H1 (cell line): Measurements from ENCODE around the gene MTPN. TPM values are rescaled to one million over a fixed set of nuclear protein-coding genes. Genes with fewer than 3 reads are reported as not detected.

Source experiments
- CTCF ChIA-PET: fragments of 300-600 bp; sonication (Branson Sonifier 250); formaldehyde crosslinking; loops from one replicate; lab custom pipeline; 2021; ENCODE audit not compliant: partially characterized antibody; lab: Charles Lee
- POLR2A ChIA-PET: fragments of 300-600 bp; sonication (Branson Sonifier 250); formaldehyde crosslinking; loops from one replicate; lab custom pipeline; 2021; ENCODE audit warnings: inconsistent platforms; ENCODE audit not compliant: partially characterized antibody; lab: Charles Lee
- DNase-seq, 2 experiments: peaks; one replicate each; pipeline versions ENCODE4 v3.0.0 to v3.0.0-alpha.2; 2010 to 2022; ENCODE audit warnings: low spot score in 2 of 2, low read depth in 1 of 2, mixed read lengths in 1 of 2
- FAIRE-seq: peaks from 2 replicates; lab custom pipeline; 2011; peaks lifted over from hg19 to GRCh38; lab: Jason Lieb, UNC
- H2AFZ ChIP-seq: 2 replicates; pipeline ENCODE4 v1.8.1; 2012; ENCODE audit warnings: low read length, inconsistent platforms
- H2AK5ac ChIP-seq: 2 replicates; pipeline ENCODE4 v1.6.1; 2013; ENCODE audit warnings: low read depth, low read length
- H2BK120ac ChIP-seq: replicated peaks from 2 replicates; pipeline ENCODE3; 2013; ENCODE audit warnings: low read depth, low read length, inconsistent platforms
- H2BK12ac ChIP-seq: 2 replicates; pipeline ENCODE4 v1.6.1; 2013; ENCODE audit warnings: low read depth, low read length
- H2BK15ac ChIP-seq: 2 replicates; pipeline ENCODE4 v1.6.1; 2013; ENCODE audit warnings: low read length
- H2BK20ac ChIP-seq: 2 replicates; pipeline ENCODE4 v1.6.1; 2013; ENCODE audit warnings: low read length
- H2BK5ac ChIP-seq: 2 replicates; pipeline ENCODE4 v1.6.1; 2013; ENCODE audit warnings: low read depth, low read length
- H3K14ac ChIP-seq: 2 replicates; pipeline ENCODE4 v1.6.1; 2013; ENCODE audit warnings: inconsistent platforms; ENCODE audit not compliant: insufficient read length
- H3K18ac ChIP-seq: 2 replicates; pipeline ENCODE4 v1.6.1; 2013; ENCODE audit warnings: low read length; ENCODE audit errors: extremely low read depth
- H3K23ac ChIP-seq: 2 replicates; pipeline ENCODE4 v1.6.1; 2013; ENCODE audit warnings: inconsistent platforms; ENCODE audit not compliant: insufficient read length
- H3K23me2 ChIP-seq: 2 replicates; pipeline ENCODE4 v1.6.1; 2013; ENCODE audit warnings: low read depth, low read length
- H3K27ac ChIP-seq: 2 replicates; pipeline ENCODE4 v1.6.1; 2011; ENCODE audit warnings: low read depth, low read length, inconsistent platforms
- H3K27me3 ChIP-seq, 4 experiments: replicated peaks in 1 of 4; 1 replicate in 1 of 4; 2 replicates in 3 of 4; pipeline versions ENCODE4 v1.6.1 to v1.8.1; 2011 to 2013; ENCODE audit warnings: low read length in 3 of 4, mild to moderate bottlenecking in 3 of 4, inconsistent platforms in 2 of 4, mixed read lengths in 2 of 4, moderate library complexity in 1 of 4; ENCODE audit not compliant: control insufficient read depth in 3 of 4, insufficient read depth in 3 of 4; ENCODE audit errors: extremely low read depth in 1 of 4
- H3K36me3 ChIP-seq, 4 experiments: 2 replicates each; pipeline versions ENCODE4 v1.6.1 to v1.8.1; 2011 to 2013; ENCODE audit warnings: mild to moderate bottlenecking in 4 of 4, low read length in 3 of 4, moderate library complexity in 2 of 4, control low read depth in 1 of 4, inconsistent platforms in 1 of 4; ENCODE audit not compliant: insufficient read depth in 4 of 4, control insufficient read depth in 2 of 4
- H3K4ac ChIP-seq: replicated peaks from 2 replicates; pipeline ENCODE3; 2013; ENCODE audit warnings: low read length, low read depth, mixed read lengths, inconsistent platforms; ENCODE audit not compliant: insufficient read length
- H3K4me1 ChIP-seq, 4 experiments: replicated peaks in 1 of 4; 1 replicate in 1 of 4; 2 replicates in 3 of 4; pipeline versions ENCODE4 v1.6.1 to v1.8.1; 2011 to 2013; ENCODE audit warnings: low read length in 3 of 4, inconsistent platforms in 2 of 4, mixed read lengths in 1 of 4; ENCODE audit not compliant: insufficient read depth in 4 of 4, control insufficient read depth in 3 of 4
- H3K4me2 ChIP-seq, 2 experiments: 2 replicates each; pipeline versions ENCODE4 v1.6.1 to v1.8.1; 2011 to 2013; ENCODE audit warnings: low read depth in 2 of 2, low read length in 2 of 2, control low read depth in 1 of 2, inconsistent platforms in 1 of 2, mild to moderate bottlenecking in 1 of 2; ENCODE audit not compliant: insufficient read depth in 1 of 2
- H3K4me3 ChIP-seq, 4 experiments: fragments of 200-600, 300-600 bp in 1 of 4; sonication (generic), shearing (Covaris generic), sonication (Bioruptor Twin) in 1 of 4; 2 replicates each; pipeline versions ENCODE4 v1.5.1 to v1.8.1; 2011 to 2016; ENCODE audit warnings: low read length in 4 of 4, low read depth in 3 of 4, control low read depth in 2 of 4, inconsistent platforms in 2 of 4, mild to moderate bottlenecking in 2 of 4, mixed read lengths in 1 of 4, moderate library complexity in 1 of 4; ENCODE audit not compliant: insufficient read depth in 2 of 4; ENCODE audit errors: extremely low read depth in 1 of 4
- H3K56ac ChIP-seq: replicated peaks from 2 replicates; pipeline ENCODE3; 2013; ENCODE audit warnings: low read depth, mild to moderate bottlenecking, mixed read lengths, low read length, inconsistent platforms; ENCODE audit not compliant: insufficient read length
- H3K79me1 ChIP-seq: 2 replicates; pipeline ENCODE4 v1.6.1; 2013; ENCODE audit warnings: low read depth, low read length, control low read depth
- H3K79me2 ChIP-seq, 2 experiments: 2 replicates each; pipeline versions ENCODE4 v1.6.1 to v1.8.1; 2012 to 2013; ENCODE audit warnings: low read length in 2 of 2, mild to moderate bottlenecking in 2 of 2, inconsistent platforms in 1 of 2; ENCODE audit not compliant: insufficient read depth in 2 of 2, control insufficient read depth in 1 of 2
- H3K9ac ChIP-seq, 4 experiments: replicated peaks in 1 of 4; 1 replicate in 1 of 4; 2 replicates in 3 of 4; pipeline versions ENCODE4 v1.6.1 to v1.8.1; 2011 to 2013; ENCODE audit warnings: low read depth in 3 of 4, low read length in 3 of 4, control low read depth in 2 of 4, mild to moderate bottlenecking in 2 of 4, moderate library complexity in 2 of 4, inconsistent platforms in 1 of 4; ENCODE audit errors: extremely low read depth in 1 of 4
- H3K9me3 ChIP-seq, 2 experiments: 2 replicates each; pipeline versions ENCODE4 v1.6.1 to v1.8.1; 2012 to 2013; ENCODE audit warnings: mild to moderate bottlenecking in 2 of 2, moderate library complexity in 2 of 2, control low read depth in 1 of 2, inconsistent platforms in 1 of 2, low read depth in 1 of 2, low read length in 1 of 2, mixed read lengths in 1 of 2; ENCODE audit not compliant: insufficient read depth in 2 of 2
- H4K20me1 ChIP-seq, 2 experiments: replicated peaks in 1 of 2; 2 replicates each; pipeline versions ENCODE3 to v1.8.1; 2011 to 2013; ENCODE audit warnings: inconsistent platforms in 2 of 2, low read length in 2 of 2, mild to moderate bottlenecking in 1 of 2; ENCODE audit not compliant: insufficient read depth in 2 of 2, control insufficient read depth in 1 of 2
- H4K5ac ChIP-seq: 2 replicates; pipeline ENCODE4 v1.6.1; 2013; ENCODE audit warnings: low read length, low read depth, mixed read lengths, inconsistent platforms; ENCODE audit not compliant: insufficient read length
- H4K8ac ChIP-seq: 2 replicates; pipeline ENCODE4 v1.8.0; 2013; ENCODE audit warnings: mild to moderate bottlenecking, moderate library complexity, low read length, inconsistent platforms; ENCODE audit not compliant: insufficient read depth; ENCODE audit errors: extremely low read depth
- H4K91ac ChIP-seq: replicated peaks from 2 replicates; pipeline ENCODE3; 2013; ENCODE audit warnings: low read length, mixed read lengths, inconsistent platforms; ENCODE audit not compliant: insufficient read length
- GABPA ChIP-seq: IDR thresholded peaks from 2 replicates; pipeline ENCODE4 v1.6.1; 2011; ENCODE audit warnings: mild to moderate bottlenecking, low read length, moderate library complexity, borderline replicate concordance; ENCODE audit not compliant: insufficient read depth
- KDM4A ChIP-seq: IDR thresholded peaks from one replicate; pipeline ENCODE4 v1.7.1; 2012; ENCODE audit warnings: low read depth, mild to moderate bottlenecking, moderate library complexity, low read length, inconsistent platforms; ENCODE audit not compliant: severe bottlenecking
- RNF2 ChIP-seq: fragments of 200-900, 300-1000 bp; sonication (generic); IDR thresholded peaks from 2 replicates; pipeline ENCODE4 v1.7.1; 2016; ENCODE audit warnings: borderline replicate concordance, low read depth, mild to moderate bottlenecking, antibody characterized with exemption, low read length; ENCODE audit not compliant: poor library complexity, severe bottlenecking; ENCODE audit errors: missing control alignments
- WGBS, 2 experiments: shearing (Covaris generic) in 1 of 2; methylation state at CpG; one replicate each; pipeline versions ENCODE4 v1.1.6 to v1.1.7; 2013 to 2015; ENCODE audit warnings: low lambda C conversion rate in 2 of 2, mixed read lengths in 2 of 2, inconsistent platforms in 1 of 2, low coverage in 1 of 2, missing lambda C conversion rate in 1 of 2; ENCODE audit not compliant: insufficient replicate concordance in 2 of 2, insufficient coverage in 1 of 2, insufficient read length in 1 of 2; ENCODE audit errors: extremely low coverage in 1 of 2, missing lambda C conversion rate in 1 of 2; 5-methylcytosine and 5-hydroxymethylcytosine counted together
- polyA plus RNA-seq, 7 experiments: library from polyadenylated mRNA; depleted of rRNA in 3 of 7; stranded (reverse) in 5 of 7; unstranded in 2 of 7; fragments of >200 nt in 5 of 7; fragments of 200-250 nt in 2 of 7; gene quantifications; 1 replicate in 5 of 7; 2 replicates in 1 of 7; 4 replicates in 1 of 7; pipeline versions ENCODE4 v1.2.1 to v1.2.3, GENCODE V29; 2011 to 2013; ENCODE audit warnings: missing spikeins in 2 of 7, mixed read lengths in 2 of 7
- total RNA-seq: library from RNA; stranded (reverse); fragmentation: NEBNext Ultra II Directional; extraction: Animal tissue kit (Norgen Biotek cat#: 25700); gene quantifications from 2 replicates; pipeline ENCODE4 v1.2.1, GENCODE V29; 2021
- TF ChIP-seq, protein P1 (sequence below), 3 experiments: IDR thresholded peaks; 1 replicate in 2 of 3; 2 replicates in 1 of 3; pipeline versions ENCODE4 v1.5.1 to v1.6.1; 2011; ENCODE audit warnings: low read length in 3 of 3, mild to moderate bottlenecking in 3 of 3, inconsistent platforms in 2 of 3, low read depth in 1 of 3, moderate library complexity in 1 of 3; ENCODE audit not compliant: insufficient read depth in 1 of 3; ENCODE audit errors: control extremely low read depth in 1 of 3

The MTPN gene
- total and polyA plus RNA-seq, 2 of the 8 experiments (the other 6 are each of a cell fraction or from before 2014, with no cell fraction given), result 33.0 to 101 TPM

DNA sequence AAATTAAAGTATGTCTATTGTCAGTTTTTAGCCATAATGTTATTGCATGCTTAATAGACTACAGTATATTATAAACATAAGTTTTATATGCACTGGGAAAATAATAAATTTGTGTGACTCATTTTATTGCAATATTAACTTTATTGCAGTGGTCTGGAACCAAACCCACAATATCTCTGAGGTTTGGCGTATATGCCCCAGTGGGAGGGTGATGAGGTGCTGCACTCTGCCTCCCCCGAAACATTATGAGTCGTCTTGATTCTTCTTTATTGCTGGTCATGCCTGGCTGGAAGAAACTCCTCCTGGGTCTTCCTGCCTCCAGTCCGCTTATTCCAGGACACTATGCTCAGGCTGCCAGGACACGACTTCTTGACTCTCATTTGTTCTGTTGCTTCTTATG, 88.4 kb downstream of the MTPN start:
- TF ChIP-seq, protein P1, sequence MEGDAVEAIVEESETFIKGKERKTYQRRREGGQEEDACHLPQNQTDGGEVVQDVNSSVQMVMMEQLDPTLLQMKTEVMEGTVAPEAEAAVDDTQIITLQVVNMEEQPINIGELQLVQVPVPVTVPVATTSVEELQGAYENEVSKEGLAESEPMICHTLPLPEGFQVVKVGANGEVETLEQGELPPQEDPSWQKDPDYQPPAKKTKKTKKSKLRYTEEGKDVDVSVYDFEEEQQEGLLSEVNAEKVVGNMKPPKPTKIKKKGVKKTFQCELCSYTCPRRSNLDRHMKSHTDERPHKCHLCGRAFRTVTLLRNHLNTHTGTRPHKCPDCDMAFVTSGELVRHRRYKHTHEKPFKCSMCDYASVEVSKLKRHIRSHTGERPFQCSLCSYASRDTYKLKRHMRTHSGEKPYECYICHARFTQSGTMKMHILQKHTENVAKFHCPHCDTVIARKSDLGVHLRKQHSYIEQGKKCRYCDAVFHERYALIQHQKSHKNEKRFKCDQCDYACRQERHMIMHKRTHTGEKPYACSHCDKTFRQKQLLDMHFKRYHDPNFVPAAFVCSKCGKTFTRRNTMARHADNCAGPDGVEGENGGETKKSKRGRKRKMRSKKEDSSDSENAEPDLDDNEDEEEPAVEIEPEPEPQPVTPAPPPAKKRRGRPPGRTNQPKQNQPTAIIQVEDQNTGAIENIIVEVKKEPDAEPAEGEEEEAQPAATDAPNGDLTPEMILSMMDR (IDR thresholded peaks at IDR 0.05; ENCODE audit: control extremely low read depth in 1 of 3, insufficient read depth in 1 of 3, low read depth in 1 of 3, low read length in 3 of 3), result no peak
- TF ChIP-seq GABPA (no peak), KDM4A (no peak), RNF2 (no peak)
- DNase-seq (no peak), FAIRE-seq (no peak)
- Histone ChIP-seq H3K27ac (no peak overlapping the region), H2AFZ (no peak overlapping the region), H3K56ac (no peak overlapping the region), H4K20me1 (no peaks in the 10 kb centered on the region), H2BK12ac (no peak overlapping the region), H4K91ac (no peak overlapping the region), H3K4me2 (no peak overlapping the region), H3K79me1 (no peaks in the 10 kb centered on the region), H3K27me3 (no peaks in the 10 kb centered on the region), H3K79me2 (no peaks in the 10 kb centered on the region), H3K23me2 (no peaks in the 10 kb centered on the region), H4K8ac (no peak overlapping the region), H3K14ac (no peak overlapping the region), H2AK5ac (no peak overlapping the region), H3K36me3 (no peaks in the 10 kb centered on the region), H3K4ac (no peak overlapping the region), H3K9me3 (no peaks in the 10 kb centered on the region), H3K23ac (no peak overlapping the region), H3K4me1 (no peaks in the 10 kb centered on the region), H4K5ac (no peak overlapping the region), H3K9ac (no peak overlapping the region), H2BK20ac (no peak overlapping the region), H2BK15ac (no peak overlapping the region), H3K18ac (no peak overlapping the region), H2BK5ac (no peak overlapping the region), H3K4me3 (no peak overlapping the region), H2BK120ac (no peak overlapping the region)
- 95% methylated on average over 5 of the region's 5 CpGs; no CpG with 5 or more reads in 1 of the 2 experiments for WGBS, 2 experiments
- CTCF ChIA-PET, result no interaction called here
- POLR2A ChIA-PET, result no interaction called here
